SK-N-SH (cell line): Measurements from ENCODE around the gene PLXNA4. TPM values are rescaled to one million over a fixed set of nuclear protein-coding genes. Genes with fewer than 3 reads are reported as not detected.

ENCODE experiments used
- CTCF ChIA-PET: fragments of 300-600, 350-600 bp; formaldehyde crosslinking; extraction: SDS; loops from one replicate; lab custom pipeline; 2021; lab: Yijun Ruan, JAX
- POLR2A ChIA-PET: fragments of 350-600 bp; sonication (Branson Sonifier 250); formaldehyde crosslinking; extraction: SDS; loops from one replicate; lab custom pipeline; 2020; ENCODE audit warnings: antibody characterized with exemption, inconsistent platforms; lab: Yijun Ruan, JAX
- DNase-seq: peaks from one replicate; pipeline ENCODE4 v3.0.0; 2012
- H2AFZ ChIP-seq: fragments of 200-600 bp; sonication (generic); 2 replicates; pipeline ENCODE4 v1.8.1; 2016; ENCODE audit warnings: antibody characterized with exemption, mild to moderate bottlenecking, low read depth
- H3F3A ChIP-seq: fragments of 200-600 bp; sonication (generic); replicated peaks from 2 replicates; pipeline ENCODE3; 2016; ENCODE audit warnings: antibody characterized with exemption, mild to moderate bottlenecking; ENCODE audit not compliant: insufficient read depth
- H3K27ac ChIP-seq, 2 experiments: fragments of 200-500 bp in 1 of 2; fragments of 200-600 bp in 1 of 2; sonication (Bioruptor generic) in 1 of 2; sonication (generic), shearing (Covaris generic) in 1 of 2; 2 replicates each; pipeline versions ENCODE4 v1.5.1 to v1.6.1; 2014 to 2016; ENCODE audit warnings: low read depth in 2 of 2, inconsistent platforms in 1 of 2, low read length in 1 of 2, mild to moderate bottlenecking in 1 of 2, mixed read lengths in 1 of 2
- H3K27me3 ChIP-seq: fragments of 200-600 bp; sonication (generic), shearing (Covaris generic); 2 replicates; pipeline ENCODE4 v1.6.1; 2016; ENCODE audit warnings: mixed run types; ENCODE audit not compliant: insufficient read depth
- H3K36me3 ChIP-seq, 2 experiments: fragments of 200-500 bp in 1 of 2; fragments of 200-600 bp in 1 of 2; sonication (Bioruptor generic) in 1 of 2; sonication (generic) in 1 of 2; replicated peaks in 1 of 2; 2 replicates each; pipeline versions ENCODE3 to v1.5.1; 2014 to 2016; ENCODE audit warnings: low read length in 1 of 2, mild to moderate bottlenecking in 1 of 2; ENCODE audit not compliant: insufficient read depth in 2 of 2, control insufficient read depth in 1 of 2
- H3K4me1 ChIP-seq, 2 experiments: fragments of 200-500 bp in 1 of 2; fragments of 200-600 bp in 1 of 2; sonication (Bioruptor generic) in 1 of 2; sonication (generic), shearing (Covaris generic) in 1 of 2; 2 replicates each; pipeline versions ENCODE4 v1.5.1 to v1.6.1; 2014 to 2016; ENCODE audit warnings: low read depth in 1 of 2, low read length in 1 of 2, mixed run types in 1 of 2; ENCODE audit not compliant: insufficient read depth in 2 of 2, control insufficient read depth in 1 of 2
- H3K4me2 ChIP-seq: fragments of 200-600 bp; sonication (generic), shearing (Covaris generic); 2 replicates; pipeline ENCODE4 v1.6.1; 2017; ENCODE audit warnings: mixed run types
- H3K4me3 ChIP-seq, 2 experiments: fragments of 200-500 bp in 1 of 2; fragments of 200-600 bp in 1 of 2; sonication (Bioruptor generic) in 1 of 2; sonication (generic), shearing (Covaris generic) in 1 of 2; 2 replicates each; pipeline versions ENCODE4 v1.5.1 to v1.8.1; 2014 to 2016; ENCODE audit warnings: low read depth in 2 of 2, inconsistent platforms in 1 of 2, low read length in 1 of 2, mild to moderate bottlenecking in 1 of 2, mixed read lengths in 1 of 2, moderate library complexity in 1 of 2
- H3K79me2 ChIP-seq: fragments of 200-600 bp; sonication (generic); 2 replicates; pipeline ENCODE4 v1.8.1; 2017; ENCODE audit warnings: mild to moderate bottlenecking; ENCODE audit not compliant: insufficient read depth
- H3K9ac ChIP-seq: fragments of 200-600 bp; sonication (generic); 2 replicates; pipeline ENCODE4 v1.6.1; 2017; ENCODE audit warnings: mixed run types
- H3K9me2 ChIP-seq: fragments of 200-600 bp; sonication (generic); 2 replicates; pipeline ENCODE4 v1.6.1; 2017; ENCODE audit warnings: mixed run types
- H3K9me3 ChIP-seq: fragments of 200-600 bp; sonication (generic); 2 replicates; pipeline ENCODE4 v1.6.1; 2017; ENCODE audit warnings: mixed run types, mild to moderate bottlenecking, moderate library complexity
- H4K20me1 ChIP-seq: fragments of 200-600 bp; sonication (generic); 2 replicates; pipeline ENCODE4 v1.6.1; 2017; ENCODE audit warnings: mild to moderate bottlenecking, mixed run types; ENCODE audit not compliant: insufficient read depth
- CHD2 ChIP-seq: fragments of 150-350 bp; IDR thresholded peaks from 2 replicates; pipeline ENCODE4 v1.6.1; 2018; ENCODE audit warnings: low read length; ENCODE audit not compliant: partially characterized antibody
- CTCF ChIP-seq: fragments of 200-600 bp; sonication (generic); IDR thresholded peaks from 2 replicates; pipeline ENCODE4 v1.6.1; 2017; ENCODE audit warnings: antibody characterized with exemption, mild to moderate bottlenecking, moderate library complexity
- EZH2phosphoT487 ChIP-seq: fragments of 200-600 bp; sonication (generic); IDR thresholded peaks from 2 replicates; pipeline ENCODE4 v1.6.1; 2017; ENCODE audit warnings: low read depth, mixed run types, mild to moderate bottlenecking, antibody characterized with exemption, moderate library complexity, borderline replicate concordance
- FOXJ3 ChIP-seq: sonication (generic); formaldehyde crosslinking; IDR thresholded peaks from 2 replicates; pipeline ENCODE4 v1.5.1; 2020; ENCODE audit warnings: mild to moderate bottlenecking, missing genetic modification reagents
- FOXM1 ChIP-seq: IDR thresholded peaks from 2 replicates; pipeline ENCODE4 v1.4.0; 2012; ENCODE audit warnings: low read depth, mild to moderate bottlenecking
- GABPA ChIP-seq: IDR thresholded peaks from 2 replicates; pipeline ENCODE4 v1.4.0; 2012; ENCODE audit warnings: low read depth, mild to moderate bottlenecking
- GATA2 ChIP-seq: sonication (generic); formaldehyde crosslinking; IDR thresholded peaks from 2 replicates; pipeline ENCODE4 v1.5.0; 2020; ENCODE audit warnings: mild to moderate bottlenecking, missing genetic modification reagents
- IRF3 ChIP-seq: fragments of 150-350 bp; IDR thresholded peaks from 2 replicates; pipeline ENCODE4 v1.6.1; 2016; ENCODE audit warnings: mild to moderate bottlenecking, low read depth, low read length
- MAX ChIP-seq: IDR thresholded peaks from 2 replicates; pipeline ENCODE4 v1.4.0; 2012; ENCODE audit warnings: low read depth
- MEF2A ChIP-seq: IDR thresholded peaks from 2 replicates; pipeline ENCODE4 v1.4.0; 2012; ENCODE audit warnings: low read depth, borderline replicate concordance
- MXI1 ChIP-seq: IDR thresholded peaks from 2 replicates; pipeline ENCODE4 v1.6.1; 2012; ENCODE audit warnings: mild to moderate bottlenecking, low read depth, low read length, improper control_type of control experiment
- NFIC ChIP-seq: IDR thresholded peaks from 2 replicates; pipeline ENCODE4 v1.4.0; 2012; ENCODE audit warnings: borderline replicate concordance
- NRF1 ChIP-seq: IDR thresholded peaks from 2 replicates; pipeline ENCODE4 v1.6.1; 2012; ENCODE audit warnings: low read depth, mild to moderate bottlenecking, low read length
- PBX3 ChIP-seq: IDR thresholded peaks from 2 replicates; pipeline ENCODE4; 2012
- POLR2AphosphoS5 ChIP-seq: IDR thresholded peaks from 2 replicates; pipeline ENCODE4 v1.6.1; 2012; ENCODE audit warnings: low read depth, low read length
- RCOR1 ChIP-seq: fragments of 150-350 bp; IDR thresholded peaks from 2 replicates; pipeline ENCODE4 v1.6.1; 2017; ENCODE audit warnings: antibody characterized with exemption, low read length
- RFX5 ChIP-seq: IDR thresholded peaks from 2 replicates; pipeline ENCODE4 v1.6.1; 2012; ENCODE audit warnings: mild to moderate bottlenecking, improper control_type of control experiment, low read length
- SIN3A ChIP-seq: IDR thresholded peaks from 2 replicates; pipeline ENCODE4 v1.6.1; 2012; ENCODE audit warnings: low read depth, mild to moderate bottlenecking, low read length, moderate library complexity, borderline replicate concordance
- TAF1 ChIP-seq: IDR thresholded peaks from 2 replicates; pipeline ENCODE4 v1.6.1; 2012; ENCODE audit warnings: low read depth, mild to moderate bottlenecking, low read length, moderate library complexity, borderline replicate concordance
- TCF12 ChIP-seq: IDR thresholded peaks from 2 replicates; pipeline ENCODE4 v1.4.0; 2012
- USF2 ChIP-seq: fragments of 150-350 bp; IDR thresholded peaks from 2 replicates; pipeline ENCODE4 v1.6.1; 2017; ENCODE audit warnings: antibody characterized with exemption, low read length, low read depth, borderline replicate concordance
- ZBTB33 ChIP-seq: IDR thresholded peaks from 2 replicates; pipeline ENCODE4 v1.4.0; 2012; ENCODE audit warnings: low read depth, borderline replicate concordance
- WGBS: methylation state at CpG from one replicate; pipeline ENCODE4 v1.1.6; 2017; ENCODE audit warnings: low lambda C conversion rate; 5-methylcytosine and 5-hydroxymethylcytosine counted together
- polyA plus RNA-seq, 3 experiments: library from polyadenylated mRNA; depleted of rRNA; stranded (reverse); fragments of >200 nt; gene quantifications; 2 replicates each; pipeline ENCODE4 v1.2.3, GENCODE V29; 2012

PLXNA4 gene
- polyA plus RNA-seq, 1 of the 3 experiments (the other 2 are of a cell fraction), result 2.4 TPM

GRCh38 chr7:132234711-132235110, 341.6 kb downstream of the PLXNA4 start:
- Histone ChIP-seq H3K27ac (no peak overlapping the region), H3K27me3 (no peaks in the 10 kb centered on the region), H2AFZ (no peak overlapping the region), H3K9ac (no peak overlapping the region), H3K4me3 (no peak overlapping the region), H3K36me3 (no peaks in the 10 kb centered on the region), H4K20me1 (no peaks in the 10 kb centered on the region), H3K4me2 (no peak overlapping the region)
- POLR2A ChIA-PET, result no interaction called here
- TF ChIP-seq FOXM1, result no peak
- TF ChIP-seq GATA2 (CRISPR knock-in tag), result no peak
- no peak for TF ChIP-seq EZH2phosphoT487
- no peak for TF ChIP-seq MAX
- TF ChIP-seq FOXJ3, result no peak
- TF ChIP-seq CTCF, result no peak
- TF ChIP-seq NFIC, result no peak
- TF ChIP-seq, all 33 proteins: peak for 0
- Histone ChIP-seq H3K79me2 (no peaks in the 10 kb centered on the region), H3F3A (no peaks in the 10 kb centered on the region), H3K9me2 (no peaks in the 10 kb centered on the region), H3K4me1 (peaks cover 0 to 5% of the 10 kb centered on the region in 2 experiments; a peak in 1 of 4 replicates), H3K9me3 (no peaks in the 10 kb centered on the region)
- CTCF ChIA-PET, result interaction anchor here (1.5 kb wide), 1 partner anchor 289 kb away, joined by 4 read pairs; no protein-coding TSS in a partner anchor
- no peak for DNase-seq

GRCh38 chr7:132232406-132232805, 343.9 kb downstream of the PLXNA4 start:
- H3K4me3 ChIP-seq, result no peak overlapping the region
- no peak overlapping the region for H3K27ac ChIP-seq
- no peak overlapping the region for H3K9ac ChIP-seq
- H3K27me3 ChIP-seq, result no peaks in the 10 kb centered on the region
- H3K36me3 ChIP-seq, result no peaks in the 10 kb centered on the region
- no peak overlapping the region for H3K4me2 ChIP-seq
- ChIA-PET POLR2A (no interaction called here), CTCF (interaction anchor here (1.0 to 1.7 kb wide), 2 partner anchors 12 to 20 kb away, joined by 3 read pairs; no protein-coding TSS in a partner anchor)
- H2AFZ ChIP-seq, result no peak overlapping the region
- no peak for DNase-seq
- H3K4me1 ChIP-seq, result peaks cover 0 to 5% of the 10 kb centered on the region in 2 experiments; a peak in 1 of 4 replicates
- 69% methylated on average over 3 of the region's 3 CpGs for WGBS
- H4K20me1 ChIP-seq, result no peaks in the 10 kb centered on the region
- no peaks in the 10 kb centered on the region for H3K9me2 ChIP-seq
- no peaks in the 10 kb centered on the region for H3K79me2 ChIP-seq
- no peaks in the 10 kb centered on the region for H3F3A ChIP-seq
- H3K9me3 ChIP-seq, result no peaks in the 10 kb centered on the region
- no peak for TF ChIP-seq CHD2
- no peak for TF ChIP-seq NRF1
- TF ChIP-seq MAX, result no peak
- TF ChIP-seq MEF2A, result no peak
- TF ChIP-seq GABPA, result no peak
- no peak for TF ChIP-seq FOXM1
- no peak for TF ChIP-seq TCF12
- no peak for TF ChIP-seq TAF1
- no peak for TF ChIP-seq SIN3A
- TF ChIP-seq IRF3, result no peak
- TF ChIP-seq RFX5, result no peak
- TF ChIP-seq RCOR1, result no peak
- TF ChIP-seq USF2, result no peak
- TF ChIP-seq MXI1, result no peak
- TF ChIP-seq FOXJ3, result no peak
- no peak for TF ChIP-seq ZBTB33
- no peak for TF ChIP-seq POLR2AphosphoS5
- no peak for TF ChIP-seq PBX3
